OCI-LY3 (cell line): ENCODE results near the gene MEX3B.

Source experiments
- EZH2phosphoT487 ChIP-seq: fragments of 200-600 bp; shearing (Covaris generic); IDR thresholded peaks from 2 replicates; pipeline ENCODE4 v1.6.1; 2018; ENCODE audit warnings: antibody characterized with exemption, mixed run types, low read depth
- TF ChIP-seq, protein P1 (sequence below): fragments of 200-600, 300-600 bp; sonication (generic); IDR thresholded peaks from 2 replicates; pipeline ENCODE4 v1.5.1; 2014; ENCODE audit warnings: antibody characterized with exemption, low read length, low read depth

- TF ChIP-seq, protein P1, sequence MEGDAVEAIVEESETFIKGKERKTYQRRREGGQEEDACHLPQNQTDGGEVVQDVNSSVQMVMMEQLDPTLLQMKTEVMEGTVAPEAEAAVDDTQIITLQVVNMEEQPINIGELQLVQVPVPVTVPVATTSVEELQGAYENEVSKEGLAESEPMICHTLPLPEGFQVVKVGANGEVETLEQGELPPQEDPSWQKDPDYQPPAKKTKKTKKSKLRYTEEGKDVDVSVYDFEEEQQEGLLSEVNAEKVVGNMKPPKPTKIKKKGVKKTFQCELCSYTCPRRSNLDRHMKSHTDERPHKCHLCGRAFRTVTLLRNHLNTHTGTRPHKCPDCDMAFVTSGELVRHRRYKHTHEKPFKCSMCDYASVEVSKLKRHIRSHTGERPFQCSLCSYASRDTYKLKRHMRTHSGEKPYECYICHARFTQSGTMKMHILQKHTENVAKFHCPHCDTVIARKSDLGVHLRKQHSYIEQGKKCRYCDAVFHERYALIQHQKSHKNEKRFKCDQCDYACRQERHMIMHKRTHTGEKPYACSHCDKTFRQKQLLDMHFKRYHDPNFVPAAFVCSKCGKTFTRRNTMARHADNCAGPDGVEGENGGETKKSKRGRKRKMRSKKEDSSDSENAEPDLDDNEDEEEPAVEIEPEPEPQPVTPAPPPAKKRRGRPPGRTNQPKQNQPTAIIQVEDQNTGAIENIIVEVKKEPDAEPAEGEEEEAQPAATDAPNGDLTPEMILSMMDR: no peak
- TF ChIP-seq EZH2phosphoT487: no peak
Observed at GRCh38 chr15:82093325-82093724, 47.5 kb upstream of the MEX3B start.
